ENCODE results near the gene DAPK2.

The DAPK2 gene

GRCh38 chr15:64072812-64073211 lies 26.5 kb upstream of the DAPK2 start:
- Histone ChIP-seq H3K4me3 (IDR thresholded peaks at IDR 0.05; ENCODE audit: insufficient read depth, low read depth, low read length) (no peak overlapping the region), H3K27ac (no peak overlapping the region), H3K4me2 (no peak overlapping the region), H3K4me1 (ENCODE audit: low read depth, poor library complexity, severe bottlenecking) (peaks cover 2% of the 10 kb centered on the region), H2AFZ (ENCODE audit: low read depth) (no peak overlapping the region), H3K27me3 (ENCODE audit: insufficient read depth, low read depth) (no peaks in the 10 kb centered on the region), H3K36me3 (ENCODE audit: insufficient read depth) (no peaks in the 10 kb centered on the region), H3K79me2 (ENCODE audit: insufficient read depth, low read depth) (no peaks in the 10 kb centered on the region), H4K20me1 (ENCODE audit: insufficient read depth) (no peaks in the 10 kb centered on the region), H3K9ac (no peak overlapping the region)
- TF ChIP-seq CTCF (conservative IDR thresholded peaks at IDR 0.05; ENCODE audit: low read depth, low read length), result no peak

GRCh38 chr15:64071931-64072765 lies 25.9 kb upstream of the DAPK2 start:
- no peaks in the 10 kb centered on the region for H3K36me3 ChIP-seq (ENCODE audit: insufficient read depth)
- H3K4me1 ChIP-seq (ENCODE audit: low read depth, poor library complexity, severe bottlenecking), result peaks cover 3% of the 10 kb centered on the region
- H2AFZ ChIP-seq (ENCODE audit: low read depth), result no peak overlapping the region
- no peak overlapping the region for H3K4me2 ChIP-seq
- H3K4me3 ChIP-seq (IDR thresholded peaks at IDR 0.05; ENCODE audit: insufficient read depth, low read depth, low read length), result no peak overlapping the region
- no peak for TF ChIP-seq CTCF (conservative IDR thresholded peaks at IDR 0.05; ENCODE audit: low read depth, low read length)
- H3K27me3 ChIP-seq (ENCODE audit: insufficient read depth, low read depth), result no peaks in the 10 kb centered on the region
- no peak overlapping the region for H3K9ac ChIP-seq
- no peaks in the 10 kb centered on the region for H4K20me1 ChIP-seq (ENCODE audit: insufficient read depth)
- no peak overlapping the region for H3K27ac ChIP-seq
- H3K79me2 ChIP-seq (ENCODE audit: insufficient read depth, low read depth), result no peaks in the 10 kb centered on the region

GRCh38 chr15:64070965-64071851 lies 24.9 kb upstream of the DAPK2 start:
- no peak for TF ChIP-seq CTCF (conservative IDR thresholded peaks at IDR 0.05; ENCODE audit: low read depth, low read length)
- peaks cover 3% of the 10 kb centered on the region for H3K4me1 ChIP-seq (ENCODE audit: low read depth, poor library complexity, severe bottlenecking)
- no peak overlapping the region for H2AFZ ChIP-seq (ENCODE audit: low read depth)
- H3K79me2 ChIP-seq (ENCODE audit: insufficient read depth, low read depth), result no peaks in the 10 kb centered on the region
- no peak overlapping the region for H3K4me3 ChIP-seq (IDR thresholded peaks at IDR 0.05; ENCODE audit: insufficient read depth, low read depth, low read length)
- no peaks in the 10 kb centered on the region for H3K36me3 ChIP-seq (ENCODE audit: insufficient read depth)
- no peak overlapping the region for H3K27ac ChIP-seq
- no peak overlapping the region for H3K9ac ChIP-seq
- H3K4me2 ChIP-seq, result no peak overlapping the region
- H3K27me3 ChIP-seq (ENCODE audit: insufficient read depth, low read depth), result no peaks in the 10 kb centered on the region
- H4K20me1 ChIP-seq (ENCODE audit: insufficient read depth), result no peaks in the 10 kb centered on the region

GRCh38 chr15:64070106-64070505 lies 23.8 kb upstream of the DAPK2 start:
- no peak for TF ChIP-seq CTCF (conservative IDR thresholded peaks at IDR 0.05; ENCODE audit: low read depth, low read length)
- no peaks in the 10 kb centered on the region for H4K20me1 ChIP-seq (ENCODE audit: insufficient read depth)

More at GRCh38 chr15:64070106-64070505, 23.8 kb upstream of the DAPK2 start:
- Histone ChIP-seq H3K36me3 (ENCODE audit: insufficient read depth) (no peaks in the 10 kb centered on the region), H3K27ac (no peak overlapping the region), H2AFZ (ENCODE audit: low read depth) (no peak overlapping the region), H3K79me2 (ENCODE audit: insufficient read depth, low read depth) (no peaks in the 10 kb centered on the region), H3K9ac (no peak overlapping the region), H3K4me2 (no peak overlapping the region), H3K27me3 (ENCODE audit: insufficient read depth, low read depth) (no peaks in the 10 kb centered on the region), H3K4me1 (ENCODE audit: low read depth, poor library complexity, severe bottlenecking) (peaks cover 3% of the 10 kb centered on the region), H3K4me3 (IDR thresholded peaks at IDR 0.05; ENCODE audit: insufficient read depth, low read depth, low read length) (no peak overlapping the region)

Measured in KMS-11 (cell line).